Activated CD8-positive, alpha-beta T cell treated with anti-CD3 and anti-CD28 coated beads for 36 hours (primary cell): ENCODE data around the gene OTOF. TPM values are rescaled to one million over a fixed set of nuclear protein-coding genes. Genes with fewer than 3 reads are reported as not detected.

ENCODE experiments used
- ATAC-seq: fragments of 200-7000 bp; cut with Tn5 transposase; one replicate; pipeline ENCODE4 v1.10.0; 2021; ENCODE audit warnings: mild to moderate bottlenecking, moderate library complexity
- CTCF ChIA-PET: fragments of 350-600 bp; sonication (Branson Sonifier 250); formaldehyde crosslinking; loops from one replicate; lab custom pipeline; 2021; ENCODE audit warnings: antibody characterized with exemption; lab: Charles Lee
- POLR2A ChIA-PET: fragments of 350-600 bp; sonication (Branson Sonifier 250); formaldehyde crosslinking; loops from one replicate; lab custom pipeline; 2021; ENCODE audit warnings: antibody characterized with exemption; lab: Charles Lee
- DNase-seq: peaks from one replicate; pipeline ENCODE4 v3.0.0-alpha.2; 2020
- H3K27ac Mint-ChIP-seq: one replicate; pipeline ENCODE4 v1.8.0; 2021; ENCODE audit warnings: mild to moderate bottlenecking, mixed read lengths
- H3K27me3 Mint-ChIP-seq: one replicate; pipeline ENCODE4 v1.8.0; 2021; ENCODE audit warnings: mixed read lengths
- H3K36me3 Mint-ChIP-seq: one replicate; pipeline ENCODE4 v1.8.0; 2021; ENCODE audit warnings: low read depth, mixed read lengths
- H3K4me1 Mint-ChIP-seq: one replicate; pipeline ENCODE4 v1.8.0; 2021; ENCODE audit warnings: low read depth, mixed read lengths
- H3K4me3 Mint-ChIP-seq: one replicate; pipeline ENCODE4 v1.8.0; 2021; ENCODE audit warnings: mild to moderate bottlenecking, moderate library complexity, mixed read lengths
- H3K9me3 Mint-ChIP-seq: one replicate; pipeline ENCODE4 v1.8.0; 2021; ENCODE audit warnings: mixed read lengths
- CTCF ChIP-seq: fragments of 200-600 bp; IDR thresholded peaks from one replicate; pipeline ENCODE4 v1.8.0; 2022; ENCODE audit warnings: antibody characterized with exemption, mild to moderate bottlenecking
- intact Hi-C: fragments of 100-400 bp; cut with micrococcal nuclease; formaldehyde crosslinking; loops from one replicate; pipeline ENCODE4 v1.10.0; 2022
- total RNA-seq, 2 experiments: library from RNA; stranded (reverse); gene quantifications; one replicate each; pipeline ENCODE4 v1.2.3, GENCODE V29; 2021

OTOF gene
- total RNA-seq, 2 experiments from 2014 or later = 0.60 to 0.81 TPM

GRCh38 chr2:26483957-26484565 lies 6.1 kb upstream of the OTOF start:
- no peak for TF ChIP-seq CTCF
- DNase-seq = no peak
- Mint-ChIP-seq H3K4me3 (no peak overlapping the region), H3K36me3 (no peaks in the 10 kb centered on the region), H3K4me1 (no peaks in the 10 kb centered on the region), H3K27me3 (no peaks in the 10 kb centered on the region), H3K9me3 (no peaks in the 10 kb centered on the region), H3K27ac (no peak overlapping the region)
- intact Hi-C loops = no loop called here
- ChIA-PET POLR2A (no interaction called here), CTCF (interaction anchor here (1.0 to 1.1 kb wide), 2 partner anchors 15 to 19 kb away, joined by 3 read pairs; no protein-coding TSS in a partner anchor)
- no peak for ATAC-seq

GRCh38 chr2:26483516-26483915 lies 5.6 kb upstream of the OTOF start:
- Mint-ChIP-seq H3K9me3 (no peaks in the 10 kb centered on the region), H3K4me1 (no peaks in the 10 kb centered on the region), H3K4me3 (no peak overlapping the region), H3K27me3 (no peaks in the 10 kb centered on the region), H3K27ac (no peak overlapping the region), H3K36me3 (no peaks in the 10 kb centered on the region)
- CTCF ChIA-PET = interaction anchor here (1.1 kb wide), 1 partner anchor 19 kb away, joined by 3 read pairs; no protein-coding TSS in a partner anchor
- intact Hi-C loops = no loop called here
- DNase-seq = no peak
- POLR2A ChIA-PET = no interaction called here
- ATAC-seq = no peak
- TF ChIP-seq CTCF = no peak

- ChIA-PET CTCF (no interaction called here), POLR2A (no interaction called here)
- Mint-ChIP-seq H3K4me1 (no peaks in the 10 kb centered on the region), H3K9me3 (no peaks in the 10 kb centered on the region), H3K4me3 (no peak overlapping the region), H3K36me3 (no peaks in the 10 kb centered on the region), H3K27me3 (no peaks in the 10 kb centered on the region), H3K27ac (no peak overlapping the region)
- DNase-seq (no peak), ATAC-seq (no peak)
- no peak for TF ChIP-seq CTCF
- intact Hi-C loops = no loop called here
Measured at GRCh38 chr2:26483027-26483326, 5.1 kb upstream of the OTOF start.

- no peak for TF ChIP-seq CTCF
- ATAC-seq (no peak), DNase-seq (no peak)
- H3K36me3 Mint-ChIP-seq = no peaks in the 10 kb centered on the region
- H3K4me1 Mint-ChIP-seq = peaks cover 4% of the 10 kb centered on the region
- no peak overlapping the region for H3K4me3 Mint-ChIP-seq
- H3K27ac Mint-ChIP-seq = no peak overlapping the region
- intact Hi-C loops = no loop called here
- H3K27me3 Mint-ChIP-seq = no peaks in the 10 kb centered on the region
- ChIA-PET CTCF (no interaction called here), POLR2A (no interaction called here)
- no peaks in the 10 kb centered on the region for H3K9me3 Mint-ChIP-seq
Measured at GRCh38 chr2:26482211-26483026, 4.5 kb upstream of the OTOF start.

- DNase-seq (no peak), ATAC-seq (no peak)
- ChIA-PET CTCF (interaction anchor here (1.5 kb wide), 1 partner anchor 12 kb away, joined by 3 read pairs; no protein-coding TSS in a partner anchor), POLR2A (no interaction called here)
- Mint-ChIP-seq H3K4me1 (peaks cover 4% of the 10 kb centered on the region), H3K36me3 (no peaks in the 10 kb centered on the region), H3K9me3 (no peaks in the 10 kb centered on the region), H3K4me3 (no peak overlapping the region), H3K27me3 (no peaks in the 10 kb centered on the region), H3K27ac (no peak overlapping the region)
- intact Hi-C loops = no loop called here
- TF ChIP-seq CTCF = no peak
Measured at GRCh38 chr2:26481706-26482105, 3.8 kb upstream of the OTOF start.
